Embryonic facial prominence (tissue), 1 donor: ENCODE results near the gene MAST4.

ENCODE experiments used
- DNase-seq: peaks from one replicate; pipeline ENCODE4 v3.0.0-alpha.2; 2016; ENCODE audit errors: extremely low spot score

Gene MAST4

GRCh38 chr5:66872736-66873331 lies 276.6 kb downstream of the MAST4 start:
- DNase-seq: no peak

GRCh38 chr5:66874004-66874403 lies 277.8 kb downstream of the MAST4 start:
- DNase-seq: no peak

DNA sequence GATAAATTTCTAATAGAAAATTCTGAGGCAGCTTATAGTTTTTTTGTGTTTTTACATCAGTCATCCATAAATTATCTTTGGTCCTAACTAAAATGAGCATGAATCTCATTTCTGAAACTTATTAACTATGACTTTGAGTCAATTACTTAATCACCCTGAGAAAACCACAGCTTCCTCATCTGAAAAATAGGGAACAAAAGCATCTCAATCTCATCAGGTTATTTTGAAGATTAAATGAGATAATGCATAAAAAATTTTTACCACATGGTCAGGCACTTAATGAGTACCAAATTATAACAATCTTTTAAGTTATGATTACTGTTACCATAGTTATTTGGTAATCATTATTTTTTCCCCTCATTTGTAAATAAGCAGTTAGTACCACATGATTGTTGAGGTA lies 279.1 kb downstream of the MAST4 start:
- DNase-seq: no peak

DNA sequence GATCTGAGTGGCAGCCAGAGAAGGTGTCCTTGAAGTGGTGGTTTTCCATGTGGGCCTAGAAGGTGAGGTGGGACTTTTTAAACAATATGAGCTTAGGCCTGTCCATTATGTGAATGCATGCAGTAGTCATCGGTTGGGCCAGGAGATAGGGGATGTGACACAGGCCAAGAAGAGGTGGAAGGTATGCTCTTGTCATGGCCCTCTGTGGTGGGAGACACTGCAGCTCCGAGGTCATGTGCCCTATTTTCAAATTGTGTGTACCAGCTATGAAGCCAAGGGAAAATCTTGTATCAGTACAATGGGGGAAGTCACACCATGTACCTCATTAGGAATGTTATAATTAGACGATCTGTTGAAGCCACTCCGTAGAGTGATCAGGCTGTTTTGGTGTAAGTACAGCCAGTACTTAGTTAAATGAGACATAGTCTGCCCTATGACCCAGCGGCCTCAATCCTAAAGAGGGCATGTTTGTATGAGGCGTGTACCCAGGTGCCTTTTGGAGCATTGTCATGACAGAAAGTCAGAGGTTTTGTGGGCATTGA lies 280.1 kb downstream of the MAST4 start:
- DNase-seq: no peak

DNA sequence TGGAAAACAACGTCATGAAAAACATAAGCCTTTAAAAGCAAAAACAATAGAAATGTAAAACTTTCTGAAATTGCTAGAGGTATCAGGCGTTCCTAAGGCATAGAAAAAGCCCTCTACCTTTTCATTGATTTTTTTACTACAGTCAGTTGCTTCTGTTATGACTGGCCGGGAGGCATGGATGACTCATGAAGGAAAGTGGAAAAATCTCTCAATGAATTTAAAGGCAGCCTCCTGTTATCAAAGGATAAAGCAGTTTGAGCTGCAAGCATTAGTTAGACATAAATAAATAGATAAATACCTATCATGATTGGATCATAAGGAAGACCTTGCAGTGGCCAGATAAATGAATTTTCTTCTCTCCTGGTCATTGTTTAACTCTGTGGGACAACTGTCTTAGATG lies 281.6 kb downstream of the MAST4 start:
- DNase-seq: no peak

DNA sequence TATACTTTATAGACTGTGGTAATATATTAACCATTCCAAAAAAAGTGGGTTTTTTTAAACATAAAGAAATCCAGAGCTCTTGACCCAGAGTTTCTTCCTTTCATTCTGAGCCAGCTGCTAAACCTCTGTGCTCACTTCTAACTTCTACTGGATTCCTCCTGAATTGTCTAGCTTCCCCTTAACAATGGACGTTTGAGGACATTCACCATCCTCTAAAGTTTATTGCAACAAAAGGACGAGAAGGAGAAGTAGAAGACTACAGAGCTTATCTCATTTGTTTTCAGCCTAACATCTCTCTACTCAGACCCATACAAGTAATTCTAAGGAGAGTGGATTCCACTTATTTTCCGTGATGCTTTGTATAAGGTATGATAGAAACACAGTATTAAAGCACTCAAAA lies 284.2 kb downstream of the MAST4 start:
- no peak for DNase-seq

DNA sequence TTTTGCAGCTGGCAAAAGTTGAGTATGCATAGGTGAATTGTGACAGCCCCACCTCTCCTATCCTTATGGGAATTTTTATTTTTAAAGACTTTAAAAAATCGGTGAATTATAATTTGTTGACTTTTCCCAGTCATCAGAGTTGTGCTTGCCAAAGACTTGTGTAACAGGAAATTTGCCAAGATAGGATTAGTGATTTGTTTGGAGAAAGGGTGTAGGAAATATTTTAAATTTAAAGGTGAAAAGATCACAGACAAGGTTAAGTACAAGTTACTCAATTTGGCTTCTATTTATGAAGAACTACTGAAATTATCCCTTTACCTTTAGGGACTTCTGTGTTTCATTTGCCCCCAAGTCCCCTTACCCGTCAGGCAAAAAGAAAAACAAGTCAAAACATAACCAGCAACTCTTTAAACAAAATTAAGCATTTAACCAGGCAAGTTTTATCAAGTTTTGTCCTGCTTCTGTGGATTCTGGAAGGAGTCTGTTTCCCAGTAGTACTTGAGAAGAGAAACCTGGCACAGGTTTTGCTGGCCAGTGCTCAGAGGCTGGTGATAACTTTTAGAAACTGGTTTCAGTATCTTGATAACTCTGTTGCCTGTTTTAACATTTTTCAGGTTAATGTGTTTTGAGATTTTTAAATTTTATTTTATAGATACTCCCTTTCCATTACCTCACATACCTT lies 285.4 kb downstream of the MAST4 start:
- no peak for DNase-seq

DNA sequence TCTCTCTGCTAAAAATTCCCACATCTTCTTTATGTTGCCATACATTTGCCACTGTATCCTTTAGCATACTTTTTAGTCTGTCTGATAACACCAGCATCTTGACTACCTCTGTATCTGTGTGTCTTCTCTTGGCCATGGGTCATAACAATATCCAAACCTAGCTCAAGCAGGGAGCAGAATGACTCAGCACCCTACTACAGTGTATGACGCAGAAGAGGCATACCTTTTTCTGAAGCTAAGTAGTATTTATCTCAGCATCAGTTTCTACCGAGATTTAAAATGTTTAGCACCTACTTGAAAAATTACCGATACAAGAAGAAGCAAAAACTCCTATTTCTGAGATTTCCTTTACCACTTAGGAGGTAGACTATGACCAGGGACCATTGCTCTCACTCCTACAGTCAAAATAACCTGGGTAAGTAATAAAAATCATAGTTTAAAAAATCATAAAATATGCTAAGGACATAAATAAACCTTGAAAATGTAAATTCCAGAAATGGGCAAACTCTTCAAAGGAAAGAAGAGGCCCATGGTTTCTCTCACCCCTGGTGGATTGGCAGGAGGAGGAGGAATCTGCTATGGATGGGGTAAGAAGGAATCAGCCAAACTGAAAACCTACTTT lies 286.5 kb downstream of the MAST4 start:
- DNase-seq: no peak

- DNase-seq: no peak
These were observed 288.5 kb downstream of the MAST4 start for GRCh38 chr5:66884564-66885243.

GRCh38 chr5:66886941-66887340 lies 290.7 kb downstream of the MAST4 start:
- DNase-seq: no peak

GRCh38 chr5:66888613-66889012 lies 292.4 kb downstream of the MAST4 start:
- DNase-seq: no peak

DNA sequence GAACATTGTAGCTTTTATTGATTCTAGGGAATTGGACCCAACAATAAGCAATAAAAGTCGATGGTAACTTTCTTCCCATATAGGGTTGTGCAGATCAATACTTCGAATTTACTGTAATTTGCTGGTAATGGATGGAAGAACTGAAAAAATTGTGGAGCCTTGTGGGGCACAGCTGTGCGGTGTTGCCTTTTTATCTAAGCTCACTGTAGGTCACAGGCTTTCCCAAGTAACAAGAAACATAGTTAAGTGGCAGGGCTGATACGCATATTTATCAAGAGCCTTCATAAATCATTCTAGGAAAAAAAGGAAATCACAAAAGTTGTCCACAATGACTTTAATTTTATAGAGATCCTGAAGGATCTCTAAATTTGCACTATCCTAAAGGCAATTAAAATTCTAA lies 292.9 kb downstream of the MAST4 start:
- DNase-seq: no peak

- DNase-seq: no peak
These were observed 293.3 kb downstream of the MAST4 start for GRCh38 chr5:66889524-66889923.

DNA sequence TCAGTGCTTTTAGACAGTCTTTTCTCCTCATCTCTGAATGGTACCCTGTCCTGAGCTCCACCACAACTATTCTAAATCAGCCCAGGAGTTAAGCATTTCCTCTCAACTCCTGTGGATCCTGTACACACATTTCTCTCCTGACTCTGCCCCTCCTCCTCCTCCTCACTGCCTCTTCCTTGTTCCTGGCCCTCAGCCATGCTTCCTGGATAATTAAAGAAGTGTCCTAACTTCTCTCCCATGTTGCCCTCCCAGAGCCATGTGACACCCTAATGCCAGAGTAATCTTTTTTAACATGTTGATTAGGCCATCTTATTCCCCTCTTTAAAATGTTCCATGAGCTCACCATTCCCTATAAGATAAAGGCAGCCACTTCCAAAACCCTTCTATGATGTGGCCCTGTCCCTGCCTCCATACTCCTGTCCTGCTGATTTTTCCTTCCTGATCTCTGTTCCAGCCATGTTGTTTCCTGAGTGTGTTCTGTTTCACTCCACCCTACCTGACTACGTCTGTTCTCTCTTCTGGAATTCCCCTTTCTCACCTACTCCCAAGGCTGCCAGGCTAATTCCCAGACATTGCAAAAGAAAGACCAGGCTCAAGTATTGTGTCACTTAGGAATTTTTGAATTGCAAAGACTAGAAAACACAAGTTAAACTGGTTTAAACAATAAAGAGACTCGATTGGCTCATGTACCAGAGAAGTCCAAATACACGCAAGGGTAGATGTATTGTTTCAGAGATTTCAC lies 295.2 kb downstream of the MAST4 start:
- no peak for DNase-seq

DNA sequence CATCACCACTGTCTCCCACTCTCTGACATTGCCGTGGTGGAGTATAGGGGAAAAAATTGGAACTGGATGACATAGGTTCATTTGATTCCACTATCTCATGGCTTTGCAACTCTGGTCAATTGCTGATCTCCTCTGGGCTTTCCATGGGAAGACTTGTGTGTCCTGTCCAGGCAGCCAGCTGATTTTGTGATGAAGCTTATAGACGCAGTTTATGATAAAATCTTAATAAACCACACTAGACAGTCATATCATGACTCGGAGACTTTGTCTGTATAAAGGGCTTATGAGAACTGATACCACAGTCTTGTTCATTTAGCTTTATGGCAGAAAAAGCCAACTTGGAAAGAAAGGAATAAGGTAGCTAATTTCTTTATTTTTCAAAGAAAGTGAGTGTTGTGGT lies 296.5 kb downstream of the MAST4 start:
- DNase-seq: no peak

GRCh38 chr5:66894480-66895240 lies 298.5 kb downstream of the MAST4 start:
- DNase-seq: no peak

DNA sequence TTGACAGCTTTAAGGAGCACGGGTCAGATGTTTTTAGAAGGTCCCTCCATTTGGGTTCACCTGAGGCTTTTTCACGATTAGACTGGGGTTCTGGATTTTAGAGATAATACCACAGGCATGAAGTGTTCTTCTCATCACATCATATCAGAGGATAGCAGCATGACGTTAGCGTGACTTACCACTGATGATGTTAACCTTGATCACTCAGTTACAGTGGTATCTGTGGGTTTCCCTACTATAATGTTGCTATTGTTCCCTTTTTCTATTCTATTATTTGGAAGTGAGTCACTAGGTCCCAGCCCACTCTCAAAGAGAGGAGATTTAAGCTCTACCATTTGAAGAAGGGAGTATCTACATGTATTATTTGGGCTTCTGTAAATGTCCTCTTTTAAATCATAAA lies 300.0 kb downstream of the MAST4 start:
- DNase-seq: no peak

GRCh38 chr5:66897356-66897755 lies 301.2 kb downstream of the MAST4 start:
- DNase-seq: no peak

DNA sequence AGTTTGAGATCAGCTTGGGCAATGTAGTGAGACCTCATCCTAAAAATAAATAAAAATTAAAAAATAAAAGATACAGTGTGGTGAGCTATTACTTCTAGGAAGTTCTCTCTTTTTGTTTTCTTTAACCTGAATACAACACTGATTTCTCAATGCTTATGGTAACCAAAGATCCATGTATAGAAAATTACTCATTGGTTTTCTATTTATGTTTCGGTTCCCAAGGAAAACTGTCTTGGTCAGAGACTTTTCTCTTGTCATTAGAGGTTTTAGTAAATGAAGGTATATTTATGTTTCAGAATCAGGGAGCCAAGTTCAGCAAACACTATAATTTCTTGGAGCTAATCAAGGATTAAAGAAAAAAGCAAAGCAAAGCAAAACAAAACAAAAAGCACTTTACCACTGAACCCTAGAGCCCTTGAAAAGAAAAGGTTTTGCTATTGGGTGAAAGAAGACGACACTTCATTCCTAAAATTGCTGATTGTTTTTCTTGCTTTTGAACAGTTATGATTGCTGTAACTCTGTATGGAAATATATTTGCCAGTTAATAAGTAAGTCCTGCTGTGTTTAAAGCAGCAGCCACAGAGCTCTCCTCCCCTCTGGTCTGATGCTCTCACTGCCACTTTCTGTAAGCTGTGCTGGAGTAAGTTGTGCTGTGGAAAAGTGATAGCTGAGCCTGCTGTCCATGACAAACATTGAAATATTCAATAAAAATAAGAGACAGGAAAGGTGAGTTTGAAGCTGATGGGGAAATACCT lies 302.2 kb downstream of the MAST4 start:
- DNase-seq: no peak

GRCh38 chr5:66903218-66903617 lies 307.0 kb downstream of the MAST4 start:
- DNase-seq: no peak
